ENCODE measurements around the gene GZMM. TPM values are rescaled to one million over a fixed set of nuclear protein-coding genes. Genes with fewer than 3 reads are reported as not detected.

The GZMM gene
- total RNA-seq, 1 donor from 2014 or later, result not detected

DNA sequence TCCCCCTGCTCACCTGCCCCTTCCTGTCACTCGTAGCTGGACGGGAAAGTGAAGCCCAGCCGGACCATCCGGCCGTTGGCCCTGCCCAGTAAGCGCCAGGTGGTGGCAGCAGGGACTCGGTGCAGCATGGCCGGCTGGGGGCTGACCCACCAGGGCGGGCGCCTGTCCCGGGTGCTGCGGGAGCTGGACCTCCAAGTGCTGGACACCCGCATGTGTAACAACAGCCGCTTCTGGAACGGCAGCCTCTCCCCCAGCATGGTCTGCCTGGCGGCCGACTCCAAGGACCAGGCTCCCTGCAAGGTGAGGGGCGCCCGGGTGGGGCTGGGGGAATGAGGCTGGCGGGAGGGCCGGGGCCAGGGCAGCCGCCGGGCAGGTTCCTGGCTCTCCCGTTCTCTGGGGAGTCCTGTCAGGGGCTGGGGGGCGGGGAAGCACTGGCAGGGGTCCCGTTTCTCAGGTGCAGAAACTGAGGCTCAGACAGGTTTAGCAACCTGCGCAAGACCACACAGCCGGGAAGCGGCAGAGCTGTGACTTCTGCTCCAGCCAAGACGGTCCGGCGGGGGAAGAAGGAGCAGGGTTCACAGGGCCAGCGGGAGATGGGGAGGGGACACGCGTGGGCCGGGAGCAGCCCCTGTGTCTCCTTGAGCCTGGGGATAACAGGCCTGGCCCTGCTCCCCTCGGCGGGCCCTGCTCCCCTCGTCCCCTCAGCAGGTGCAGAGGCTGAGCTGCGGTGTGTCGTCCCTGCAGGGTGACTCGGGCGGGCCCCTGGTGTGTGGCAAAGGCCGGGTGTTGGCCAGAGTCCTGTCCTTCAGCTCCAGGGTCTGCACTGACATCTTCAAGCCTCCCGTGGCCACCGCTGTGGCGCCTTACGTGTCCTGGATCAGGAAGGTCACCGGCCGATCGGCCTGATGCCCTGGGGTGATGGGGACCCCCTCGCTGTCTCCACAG lies 5.3 kb downstream of the GZMM start:
- Histone ChIP-seq H3K27ac (no peak overlapping the region), H3K4me1 (peaks cover 11% of the 10 kb centered on the region), H3K27me3 (no peaks in the 10 kb centered on the region), H3K9me3 (no peaks in the 10 kb centered on the region), H3K36me3 (no peaks in the 10 kb centered on the region), H3K4me3 (no peak overlapping the region)
- intact Hi-C loops (cut with DNase I), result no loop called here
- DNase-seq (ENCODE audit: extremely low spot score in 2 of 2), result no peak
- no peak for TF ChIP-seq POLR2AphosphoS5 (IDR thresholded peaks at IDR 0.05; ENCODE audit: insufficient read depth in 1 of 2, low read depth in 1 of 2)
- TF ChIP-seq, protein P1, sequence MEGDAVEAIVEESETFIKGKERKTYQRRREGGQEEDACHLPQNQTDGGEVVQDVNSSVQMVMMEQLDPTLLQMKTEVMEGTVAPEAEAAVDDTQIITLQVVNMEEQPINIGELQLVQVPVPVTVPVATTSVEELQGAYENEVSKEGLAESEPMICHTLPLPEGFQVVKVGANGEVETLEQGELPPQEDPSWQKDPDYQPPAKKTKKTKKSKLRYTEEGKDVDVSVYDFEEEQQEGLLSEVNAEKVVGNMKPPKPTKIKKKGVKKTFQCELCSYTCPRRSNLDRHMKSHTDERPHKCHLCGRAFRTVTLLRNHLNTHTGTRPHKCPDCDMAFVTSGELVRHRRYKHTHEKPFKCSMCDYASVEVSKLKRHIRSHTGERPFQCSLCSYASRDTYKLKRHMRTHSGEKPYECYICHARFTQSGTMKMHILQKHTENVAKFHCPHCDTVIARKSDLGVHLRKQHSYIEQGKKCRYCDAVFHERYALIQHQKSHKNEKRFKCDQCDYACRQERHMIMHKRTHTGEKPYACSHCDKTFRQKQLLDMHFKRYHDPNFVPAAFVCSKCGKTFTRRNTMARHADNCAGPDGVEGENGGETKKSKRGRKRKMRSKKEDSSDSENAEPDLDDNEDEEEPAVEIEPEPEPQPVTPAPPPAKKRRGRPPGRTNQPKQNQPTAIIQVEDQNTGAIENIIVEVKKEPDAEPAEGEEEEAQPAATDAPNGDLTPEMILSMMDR (IDR thresholded peaks at IDR 0.05), result no peak
- no peak for TF ChIP-seq POLR2A (IDR thresholded peaks at IDR 0.05)

DNA sequence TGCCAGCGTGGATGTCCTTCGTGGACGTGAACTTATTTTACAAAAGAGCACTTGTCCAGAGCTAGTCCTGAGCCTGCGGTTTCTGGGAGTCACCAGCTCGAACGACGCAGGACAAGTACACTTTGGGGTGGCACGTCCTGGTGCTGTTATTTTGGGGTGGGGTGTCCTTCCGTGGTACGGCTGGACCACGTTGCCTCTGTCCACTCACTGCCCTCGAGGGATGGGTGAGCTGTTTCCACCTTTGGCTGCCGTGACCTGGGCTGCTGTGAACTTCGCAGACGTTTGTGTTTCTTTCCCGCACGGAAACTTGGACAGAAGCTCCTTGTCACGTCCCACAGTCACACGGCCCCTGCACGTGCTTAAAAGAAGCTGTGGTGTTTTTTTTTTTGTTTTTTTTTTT lies 11.0 kb downstream of the GZMM start:
- H3K9me3 ChIP-seq, result no peaks in the 10 kb centered on the region
- TF ChIP-seq POLR2AphosphoS5 (IDR thresholded peaks at IDR 0.05; ENCODE audit: insufficient read depth in 1 of 2, low read depth in 1 of 2) (no peak), POLR2A (IDR thresholded peaks at IDR 0.05) (no peak)
- TF ChIP-seq, protein P1 (IDR thresholded peaks at IDR 0.05), result no peak
- H3K4me3 ChIP-seq, result no peak overlapping the region
- intact Hi-C loops (cut with DNase I), result no loop called here
- no peaks in the 10 kb centered on the region for H3K36me3 ChIP-seq
- H3K27me3 ChIP-seq, result no peaks in the 10 kb centered on the region
- peaks cover 28% of the 10 kb centered on the region for H3K4me1 ChIP-seq
- H3K27ac ChIP-seq, result no peak overlapping the region
- no peak for DNase-seq (ENCODE audit: extremely low spot score in 2 of 2)

DNA sequence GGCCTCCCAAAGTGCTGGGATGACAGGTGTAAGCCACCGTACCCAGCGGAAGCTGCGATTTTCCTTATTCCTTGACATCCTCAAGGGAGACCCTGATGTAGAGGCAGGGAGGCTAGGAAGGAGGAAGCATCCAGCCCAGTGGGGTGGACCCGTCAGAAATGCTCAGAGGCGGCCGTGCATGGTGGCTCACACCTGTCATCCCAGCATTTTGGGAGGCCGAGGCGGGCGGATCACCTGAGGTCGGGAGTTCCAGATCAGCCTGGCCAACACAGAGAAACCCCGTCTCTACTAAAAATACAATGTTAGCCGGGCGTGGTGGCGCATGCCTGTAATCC lies 11.6 kb downstream of the GZMM start:
- DNase-seq (ENCODE audit: extremely low spot score in 2 of 2), result no peak
- Histone ChIP-seq H3K9me3 (no peaks in the 10 kb centered on the region), H3K27me3 (no peaks in the 10 kb centered on the region), H3K4me3 (no peak overlapping the region), H3K36me3 (no peaks in the 10 kb centered on the region), H3K27ac (no peak overlapping the region), H3K4me1 (peaks cover 28% of the 10 kb centered on the region)
- no peak for TF ChIP-seq POLR2AphosphoS5 (IDR thresholded peaks at IDR 0.05; ENCODE audit: insufficient read depth in 1 of 2, low read depth in 1 of 2)
- no peak for TF ChIP-seq POLR2A (IDR thresholded peaks at IDR 0.05)
- TF ChIP-seq, protein P1 (IDR thresholded peaks at IDR 0.05), result no peak
- intact Hi-C loops (cut with DNase I), result no loop called here

DNA sequence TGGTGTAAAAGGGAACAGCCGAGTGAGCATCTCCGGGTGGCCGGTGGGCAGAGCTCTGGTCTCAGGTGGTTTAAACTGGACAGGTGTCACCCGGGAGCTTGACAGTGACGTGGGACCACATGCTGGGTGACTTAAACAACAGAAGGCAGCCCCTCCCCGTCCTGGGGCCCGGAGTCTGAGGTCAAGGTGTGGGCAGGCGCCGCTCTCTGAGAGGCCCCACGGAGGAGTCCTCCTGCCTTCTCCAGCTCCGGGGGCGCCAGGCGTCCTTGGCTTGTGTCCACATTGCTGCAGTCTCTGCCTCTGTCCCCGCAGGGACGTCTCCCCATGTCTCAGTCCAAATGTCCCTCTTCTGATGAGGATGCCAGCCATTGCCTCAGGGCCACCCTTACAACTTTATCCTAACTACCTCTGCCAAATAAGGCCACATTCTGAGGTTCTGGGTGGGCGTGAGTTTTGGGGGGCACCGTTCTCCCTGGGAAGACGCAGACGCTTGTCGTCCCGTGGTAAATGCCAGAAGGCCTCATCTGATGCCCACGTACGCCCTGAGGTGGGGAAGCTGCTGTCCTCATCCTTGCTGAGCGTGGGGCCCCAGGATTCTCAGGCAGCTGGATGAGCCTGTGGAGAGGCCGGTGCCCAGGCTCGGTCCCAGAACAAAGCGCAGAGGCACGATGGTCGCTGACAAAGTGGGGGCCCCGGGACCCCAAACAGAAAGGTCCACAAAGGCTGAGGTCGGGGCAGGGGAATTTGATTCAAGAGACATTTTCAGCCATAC lies 12.9 kb downstream of the GZMM start:
- DNase-seq (ENCODE audit: extremely low spot score in 2 of 2), result no peak
- no peaks in the 10 kb centered on the region for H3K36me3 ChIP-seq
- TF ChIP-seq POLR2AphosphoS5 (IDR thresholded peaks at IDR 0.05; ENCODE audit: insufficient read depth in 1 of 2, low read depth in 1 of 2) (no peak), POLR2A (IDR thresholded peaks at IDR 0.05) (no peak)
- TF ChIP-seq, protein P1 (IDR thresholded peaks at IDR 0.05), result no peak
- no peak overlapping the region for H3K27ac ChIP-seq
- H3K9me3 ChIP-seq, result no peaks in the 10 kb centered on the region
- no peaks in the 10 kb centered on the region for H3K27me3 ChIP-seq
- H3K4me3 ChIP-seq, result no peak overlapping the region
- intact Hi-C loops (cut with DNase I), result no loop called here
- H3K4me1 ChIP-seq, result peaks cover 19% of the 10 kb centered on the region
